ENCODE measurements around the gene RABL3. TPM values are rescaled to one million over a fixed set of nuclear protein-coding genes. Genes with fewer than 3 reads are reported as not detected.
A peak's percentile ranks its signal among the peaks of the same experiment; 100 is the strongest.

Gene RABL3
- total and polyA plus RNA-seq, 2 donors (not counting 1 experiment from before 2014, with no cell fraction given) = 11.9 to 13.4 TPM

GRCh38 chr3:120693439-120694171, 48.7 kb downstream of the RABL3 start:
- no peak overlapping the region for H2AFZ ChIP-seq (ENCODE audit: low read length)
- no peaks in the 10 kb centered on the region for H3K27me3 ChIP-seq (ENCODE audit: control insufficient read depth, insufficient read depth, low read length)
- H3K36me3 ChIP-seq (ENCODE audit: control insufficient read depth, insufficient read depth, low read length) = no peaks in the 10 kb centered on the region
- no peaks in the 10 kb centered on the region for H3K79me2 ChIP-seq (ENCODE audit: control insufficient read depth, insufficient read depth, low read length)
- peaks cover 3% of the 10 kb centered on the region for H3K4me1 ChIP-seq (ENCODE audit: control insufficient read depth, extremely low read depth, insufficient read depth, low read length)
- H3K27ac ChIP-seq (ENCODE audit: insufficient read depth, low read length) = no peak overlapping the region
- H3K9me3 ChIP-seq (ENCODE audit: control insufficient read depth, insufficient read depth, low read depth, low read length) = no peaks in the 10 kb centered on the region
- H4K20me1 ChIP-seq (ENCODE audit: control insufficient read depth, extremely low read depth, insufficient read depth, low read length) = no peaks in the 10 kb centered on the region
- peak; percentile 48 to 57 for DNase-seq (ENCODE audit: low read depth in 2 of 2)
- H3K4me2 ChIP-seq (ENCODE audit: extremely low read depth, insufficient read depth, low read length) = no peak overlapping the region
- no peak overlapping the region for H3K4me3 ChIP-seq (replicated peaks in 1 of 4; ENCODE audit: control extremely low read depth in 1 of 4, insufficient read depth in 1 of 4, low read depth in 3 of 4, low read length in 4 of 4)
- no peak for TF ChIP-seq CTCF (conservative IDR thresholded peaks at IDR 0.05 in 1 of 2, IDR thresholded peaks at IDR 0.05 in 1 of 2; ENCODE audit: low read depth in 1 of 2, low read length in 2 of 2)
- no peak for TF ChIP-seq EZH2 (IDR thresholded peaks at IDR 0.05; ENCODE audit: low read length, missing control alignments)
- H3K9ac ChIP-seq (ENCODE audit: insufficient read depth, low read length) = no peak overlapping the region

DNA sequence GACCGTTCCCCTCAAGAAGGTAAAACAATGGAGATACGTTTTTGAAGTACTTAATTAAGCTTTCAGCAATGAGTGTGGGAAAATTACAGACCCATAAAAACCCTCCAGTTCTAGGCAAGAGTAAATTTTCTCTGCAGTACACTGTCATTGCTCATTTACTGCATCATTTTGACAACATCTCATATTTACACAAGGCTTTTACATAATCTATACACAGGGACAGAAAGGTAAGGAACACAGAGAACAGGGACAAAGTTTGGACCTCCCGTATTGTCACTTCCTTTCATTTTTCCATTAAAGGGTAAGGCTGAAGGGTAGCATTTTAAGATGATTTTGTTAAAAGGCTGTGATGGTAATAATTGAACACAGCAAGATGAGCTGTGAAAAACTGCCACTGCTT, 52.9 kb downstream of the RABL3 start:
- DNase-seq (ENCODE audit: low read depth in 2 of 2) = no peak
- Histone ChIP-seq H3K4me1 (ENCODE audit: control insufficient read depth, extremely low read depth, insufficient read depth, low read length) (peaks cover 3% of the 10 kb centered on the region), H4K20me1 (ENCODE audit: control insufficient read depth, extremely low read depth, insufficient read depth, low read length) (no peaks in the 10 kb centered on the region), H3K27ac (ENCODE audit: insufficient read depth, low read length) (no peak overlapping the region), H2AFZ (ENCODE audit: low read length) (no peak overlapping the region), H3K4me3 (replicated peaks in 1 of 4; ENCODE audit: control extremely low read depth in 1 of 4, insufficient read depth in 1 of 4, low read depth in 3 of 4, low read length in 4 of 4) (no peak overlapping the region), H3K36me3 (ENCODE audit: control insufficient read depth, insufficient read depth, low read length) (no peaks in the 10 kb centered on the region), H3K79me2 (ENCODE audit: control insufficient read depth, insufficient read depth, low read length) (no peaks in the 10 kb centered on the region), H3K9ac (ENCODE audit: insufficient read depth, low read length) (no peak overlapping the region), H3K9me3 (ENCODE audit: control insufficient read depth, insufficient read depth, low read depth, low read length) (no peaks in the 10 kb centered on the region), H3K27me3 (ENCODE audit: control insufficient read depth, insufficient read depth, low read length) (no peaks in the 10 kb centered on the region), H3K4me2 (ENCODE audit: extremely low read depth, insufficient read depth, low read length) (no peak overlapping the region)
- TF ChIP-seq CTCF (conservative IDR thresholded peaks at IDR 0.05 in 1 of 2, IDR thresholded peaks at IDR 0.05 in 1 of 2; ENCODE audit: low read depth in 1 of 2, low read length in 2 of 2) (no peak), EZH2 (IDR thresholded peaks at IDR 0.05; ENCODE audit: low read length, missing control alignments) (no peak)

- Histone ChIP-seq H2AFZ (ENCODE audit: low read length) (no peak overlapping the region), H3K4me1 (ENCODE audit: control insufficient read depth, extremely low read depth, insufficient read depth, low read length) (no peaks in the 10 kb centered on the region), H3K36me3 (ENCODE audit: control insufficient read depth, insufficient read depth, low read length) (no peaks in the 10 kb centered on the region), H3K9ac (ENCODE audit: insufficient read depth, low read length) (no peak overlapping the region), H4K20me1 (ENCODE audit: control insufficient read depth, extremely low read depth, insufficient read depth, low read length) (no peaks in the 10 kb centered on the region), H3K27me3 (ENCODE audit: control insufficient read depth, insufficient read depth, low read length) (no peaks in the 10 kb centered on the region), H3K27ac (ENCODE audit: insufficient read depth, low read length) (no peak overlapping the region), H3K4me2 (ENCODE audit: extremely low read depth, insufficient read depth, low read length) (no peak overlapping the region), H3K9me3 (ENCODE audit: control insufficient read depth, insufficient read depth, low read depth, low read length) (no peaks in the 10 kb centered on the region), H3K79me2 (ENCODE audit: control insufficient read depth, insufficient read depth, low read length) (no peaks in the 10 kb centered on the region), H3K4me3 (replicated peaks in 1 of 4; ENCODE audit: control extremely low read depth in 1 of 4, insufficient read depth in 1 of 4, low read depth in 3 of 4, low read length in 4 of 4) (no peak overlapping the region)
- DNase-seq (ENCODE audit: low read depth in 2 of 2) = peak; percentile 34 to 80
- no peak for TF ChIP-seq CTCF (conservative IDR thresholded peaks at IDR 0.05 in 1 of 2, IDR thresholded peaks at IDR 0.05 in 1 of 2; ENCODE audit: low read depth in 1 of 2, low read length in 2 of 2)
- no peak for TF ChIP-seq EZH2 (IDR thresholded peaks at IDR 0.05; ENCODE audit: low read length, missing control alignments)
These were observed 54.2 kb downstream of the RABL3 start for GRCh38 chr3:120688121-120688520.

Data from fibroblast of lung (primary cell).